Fibroblast of lung (primary cell): ENCODE data around the gene ANKRD44. TPM values are rescaled to one million over a fixed set of nuclear protein-coding genes. Genes with fewer than 3 reads are reported as not detected.
A peak's percentile ranks its signal among the peaks of the same experiment; 100 is the strongest.

Experiments used
- DNase-seq, 2 donors: peaks; one replicate each; pipeline versions ENCODE4 v3.0.0 to v3.0.0-alpha.2; 2010; ENCODE audit warnings: low read depth in 2 of 2
- H2AFZ ChIP-seq: 2 replicates; pipeline ENCODE4 v1.5.1; 2012; ENCODE audit warnings: low read length, control low read depth, inconsistent platforms
- H3K27ac ChIP-seq: 2 replicates; pipeline ENCODE4 v1.5.1; 2011; ENCODE audit warnings: low read length, control low read depth; ENCODE audit not compliant: insufficient read depth
- H3K27me3 ChIP-seq: 2 replicates; pipeline ENCODE4 v1.5.1; 2011; ENCODE audit warnings: mild to moderate bottlenecking, low read length; ENCODE audit not compliant: control insufficient read depth, insufficient read depth
- H3K36me3 ChIP-seq: 2 replicates; pipeline ENCODE4 v1.5.1; 2011; ENCODE audit warnings: low read length; ENCODE audit not compliant: control insufficient read depth, insufficient read depth
- H3K4me1 ChIP-seq: 2 replicates; pipeline ENCODE4 v1.5.1; 2011; ENCODE audit warnings: low read length; ENCODE audit not compliant: control insufficient read depth, insufficient read depth; ENCODE audit errors: extremely low read depth
- H3K4me2 ChIP-seq: 2 replicates; pipeline ENCODE4 v1.5.1; 2011; ENCODE audit warnings: low read length, control low read depth; ENCODE audit not compliant: insufficient read depth; ENCODE audit errors: extremely low read depth
- H3K4me3 ChIP-seq, 4 experiments: fragments of 200-600 bp in 1 of 4; sonication (generic) in 1 of 4; replicated peaks in 1 of 4; 2 replicates each; pipeline ENCODE4 v1.5.1; 2011 to 2016; ENCODE audit warnings: low read length in 4 of 4, low read depth in 3 of 4, mild to moderate bottlenecking in 3 of 4, control low read depth in 2 of 4, inconsistent platforms in 1 of 4, mixed read lengths in 1 of 4; ENCODE audit not compliant: insufficient read depth in 1 of 4; ENCODE audit errors: control extremely low read depth in 1 of 4
- H3K79me2 ChIP-seq: 2 replicates; pipeline ENCODE4 v1.5.1; 2012; ENCODE audit warnings: mild to moderate bottlenecking, low read length, inconsistent platforms; ENCODE audit not compliant: control insufficient read depth, insufficient read depth
- H3K9ac ChIP-seq: 2 replicates; pipeline ENCODE4 v1.5.1; 2011; ENCODE audit warnings: mild to moderate bottlenecking, low read length, control low read depth; ENCODE audit not compliant: insufficient read depth
- H3K9me3 ChIP-seq: 2 replicates; pipeline ENCODE4 v1.5.1; 2012; ENCODE audit warnings: low read depth, low read length; ENCODE audit not compliant: control insufficient read depth, insufficient read depth
- H4K20me1 ChIP-seq: 2 replicates; pipeline ENCODE4 v1.5.1; 2011; ENCODE audit warnings: low read length; ENCODE audit not compliant: control insufficient read depth, insufficient read depth; ENCODE audit errors: extremely low read depth
- CTCF ChIP-seq, 2 donors: IDR thresholded peaks in 1 of 2; conservative IDR thresholded peaks in 1 of 2; 1 replicate in 1 of 2; 2 replicates in 1 of 2; pipeline ENCODE4 v1.5.1; 2011 to 2012; ENCODE audit warnings: low read length in 2 of 2, control low read depth in 1 of 2, inconsistent platforms in 1 of 2, low read depth in 1 of 2, mild to moderate bottlenecking in 1 of 2
- EZH2 ChIP-seq: IDR thresholded peaks from 2 replicates; pipeline ENCODE4 v1.5.1; 2012; ENCODE audit warnings: low read length, control low read depth, mild to moderate bottlenecking; ENCODE audit errors: missing control alignments
- polyA plus RNA-seq, 2 donors: library from polyadenylated mRNA; depleted of rRNA in 1 of 2; stranded (reverse) in 1 of 2; unstranded in 1 of 2; fragments of >200 nt; gene quantifications; 2 replicates each; pipeline ENCODE4 v1.2.1, GENCODE V29; 2011 to 2012; ENCODE audit warnings: missing spikeins in 1 of 2
- total RNA-seq: library from RNA; depleted of rRNA; stranded (reverse); fragments of >200 nt; gene quantifications from 2 replicates; pipeline ENCODE4 v1.2.1, GENCODE V29; 2014

The ANKRD44 gene
- total and polyA plus RNA-seq, 2 donors (not counting 1 experiment from before 2014, with no cell fraction given) = 7.6 to 9.7 TPM

- Histone ChIP-seq H3K9me3 (no peaks in the 10 kb centered on the region), H3K79me2 (no peaks in the 10 kb centered on the region), H3K4me2 (no peak overlapping the region), H3K9ac (no peak overlapping the region), H3K4me3 (no peak overlapping the region), H3K4me1 (no peaks in the 10 kb centered on the region), H3K27ac (no peak overlapping the region), H2AFZ (no peak overlapping the region), H3K27me3 (no peaks in the 10 kb centered on the region), H3K36me3 (no peaks in the 10 kb centered on the region), H4K20me1 (no peaks in the 10 kb centered on the region)
- peak in 1 of 2 donors; percentile 50 for DNase-seq
- TF ChIP-seq CTCF (conservative IDR thresholded peaks at IDR 0.05 in 1 of 2, IDR thresholded peaks at IDR 0.05 in 1 of 2; ENCODE audit: low read depth in 1 of 2, low read length in 2 of 2) (no peak), EZH2 (no peak)
Measured at GRCh38 chr2:197054437-197054836, 256.1 kb downstream of the ANKRD44 start.

DNA sequence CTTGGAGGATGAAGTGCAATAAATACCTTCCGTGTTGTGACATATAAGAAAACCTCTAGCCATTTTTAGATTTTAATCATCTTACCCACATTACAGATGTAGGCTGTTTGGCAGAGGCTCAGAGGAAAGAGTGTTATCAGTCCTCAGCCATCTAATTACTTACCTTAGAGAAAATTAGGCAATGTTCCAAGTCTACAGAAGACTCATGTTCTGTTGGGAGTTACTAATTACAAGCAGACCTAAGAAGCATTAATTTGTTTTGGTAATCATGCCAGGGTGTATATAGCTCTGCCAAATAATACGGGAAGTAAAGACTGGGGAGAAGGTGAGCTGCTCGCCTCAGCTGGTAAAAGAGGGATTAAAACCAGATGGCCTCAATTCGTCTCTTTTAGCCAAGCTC is 258.2 kb downstream of the ANKRD44 start:
- TF ChIP-seq CTCF (conservative IDR thresholded peaks at IDR 0.05 in 1 of 2, IDR thresholded peaks at IDR 0.05 in 1 of 2; ENCODE audit: low read depth in 1 of 2, low read length in 2 of 2) (no peak), EZH2 (no peak)
- H3K36me3 ChIP-seq = no peaks in the 10 kb centered on the region
- H3K4me1 ChIP-seq = no peaks in the 10 kb centered on the region
- no peak overlapping the region for H3K9ac ChIP-seq
- no peaks in the 10 kb centered on the region for H4K20me1 ChIP-seq
- no peak overlapping the region for H2AFZ ChIP-seq
- H3K4me3 ChIP-seq = no peak overlapping the region
- no peak overlapping the region for H3K27ac ChIP-seq
- no peak overlapping the region for H3K4me2 ChIP-seq
- H3K79me2 ChIP-seq = no peaks in the 10 kb centered on the region
- no peaks in the 10 kb centered on the region for H3K9me3 ChIP-seq
- peak in 1 of 2 donors; percentile 20 for DNase-seq
- H3K27me3 ChIP-seq = no peaks in the 10 kb centered on the region

DNA sequence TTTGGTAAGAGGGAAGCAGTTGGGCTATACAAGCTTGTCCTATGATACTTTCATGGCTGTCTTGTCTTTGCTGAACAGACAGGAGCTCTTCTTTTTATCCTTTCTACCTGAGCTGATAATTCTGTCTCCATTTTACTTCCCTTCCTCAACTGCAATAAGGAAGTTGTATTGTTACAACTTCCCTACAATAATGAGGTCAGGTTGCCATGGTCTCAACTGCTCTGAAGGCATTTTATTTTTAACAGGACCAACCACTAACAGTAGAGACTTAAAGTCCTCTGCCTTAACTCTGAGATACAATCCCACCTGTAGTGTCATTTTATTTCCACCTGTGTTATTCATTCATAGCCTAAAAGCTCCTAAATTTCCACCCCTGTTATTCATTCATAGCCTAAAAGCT is 265.5 kb downstream of the ANKRD44 start:
- Histone ChIP-seq H4K20me1 (no peaks in the 10 kb centered on the region), H3K36me3 (no peaks in the 10 kb centered on the region), H3K9ac (no peak overlapping the region), H3K9me3 (no peaks in the 10 kb centered on the region), H3K27me3 (no peaks in the 10 kb centered on the region), H3K4me1 (no peaks in the 10 kb centered on the region), H2AFZ (no peak overlapping the region), H3K4me2 (no peak overlapping the region), H3K79me2 (no peaks in the 10 kb centered on the region), H3K4me3 (no peak overlapping the region), H3K27ac (no peak overlapping the region)
- DNase-seq = no peak
- TF ChIP-seq EZH2 (no peak), CTCF (conservative IDR thresholded peaks at IDR 0.05 in 1 of 2, IDR thresholded peaks at IDR 0.05 in 1 of 2; ENCODE audit: low read depth in 1 of 2, low read length in 2 of 2) (no peak)
